ENCODE results near the gene ZNF790. TPM values are rescaled to one million over a fixed set of nuclear protein-coding genes. Genes with fewer than 3 reads are reported as not detected.

The ZNF790 gene
- total and polyA plus RNA-seq, 2 of the 13 experiments (the other 11 are each of a cell fraction or from before 2014, with no cell fraction given), result 1.3 to 5.3 TPM

DNA sequence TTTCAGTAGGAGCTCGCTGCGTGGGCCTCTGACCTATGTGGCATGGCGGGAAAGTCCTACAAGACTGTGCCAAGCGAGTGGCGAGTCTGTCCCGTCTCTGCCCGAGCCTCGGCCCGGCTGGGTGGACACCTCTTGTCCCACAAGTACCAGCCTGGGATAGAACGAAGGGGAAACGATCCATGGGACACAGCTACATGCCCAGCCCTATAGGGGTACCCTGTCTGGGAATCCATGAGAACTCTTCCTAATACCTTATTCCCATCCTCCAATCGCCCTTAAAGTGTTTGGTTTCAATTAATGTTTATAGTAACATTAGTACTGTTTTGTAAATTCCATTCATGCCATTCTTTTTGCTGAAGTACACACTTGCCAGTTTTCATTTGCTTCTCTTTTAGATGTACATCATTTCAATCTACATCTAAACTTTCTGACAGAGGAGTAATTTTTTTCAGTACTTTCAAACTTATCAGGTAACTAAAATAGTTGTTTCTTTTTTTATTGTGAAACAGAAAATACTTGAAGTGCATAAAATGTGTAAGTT lies 667 bp upstream of the ZNF790 start (continued):
- TF ChIP-seq, protein P1, sequence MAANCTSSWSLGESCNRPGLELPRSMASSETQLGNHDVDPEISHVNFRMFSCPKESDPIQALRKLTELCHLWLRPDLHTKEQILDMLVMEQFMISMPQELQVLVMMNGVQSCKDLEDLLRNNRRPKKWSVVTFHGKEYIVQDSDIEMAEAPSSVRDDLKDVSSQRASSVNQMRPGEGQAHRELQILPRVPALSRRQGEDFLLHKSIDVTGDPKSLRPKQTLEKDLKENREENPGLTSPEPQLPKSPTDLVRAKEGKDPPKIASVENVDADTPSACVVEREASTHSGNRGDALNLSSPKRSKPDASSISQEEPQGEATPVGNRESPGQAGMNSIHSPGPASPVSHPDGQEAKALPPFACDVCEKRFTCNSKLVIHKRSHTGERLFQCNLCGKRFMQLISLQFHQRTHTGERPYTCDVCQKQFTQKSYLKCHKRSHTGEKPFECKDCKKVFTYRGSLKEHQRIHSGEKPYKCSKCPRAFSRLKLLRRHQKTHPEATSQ (CRISPR knock-in tag; IDR thresholded peaks at IDR 0.05; ENCODE audit: borderline replicate concordance), result 0 out of 2 replicates have a peak, but pooled peaks have one; percentile 32
- TF ChIP-seq REPIN1 (CRISPR knock-in tag; IDR thresholded peaks at IDR 0.05; ENCODE audit: borderline replicate concordance, low read depth), result 0 out of 2 replicates have a peak, but pooled peaks have one; percentile 37
- no peak for TF ChIP-seq FOSL1 (CRISPR knock-in tag; IDR thresholded peaks at IDR 0.05; ENCODE audit: borderline replicate concordance)
- TF ChIP-seq, protein P2, sequence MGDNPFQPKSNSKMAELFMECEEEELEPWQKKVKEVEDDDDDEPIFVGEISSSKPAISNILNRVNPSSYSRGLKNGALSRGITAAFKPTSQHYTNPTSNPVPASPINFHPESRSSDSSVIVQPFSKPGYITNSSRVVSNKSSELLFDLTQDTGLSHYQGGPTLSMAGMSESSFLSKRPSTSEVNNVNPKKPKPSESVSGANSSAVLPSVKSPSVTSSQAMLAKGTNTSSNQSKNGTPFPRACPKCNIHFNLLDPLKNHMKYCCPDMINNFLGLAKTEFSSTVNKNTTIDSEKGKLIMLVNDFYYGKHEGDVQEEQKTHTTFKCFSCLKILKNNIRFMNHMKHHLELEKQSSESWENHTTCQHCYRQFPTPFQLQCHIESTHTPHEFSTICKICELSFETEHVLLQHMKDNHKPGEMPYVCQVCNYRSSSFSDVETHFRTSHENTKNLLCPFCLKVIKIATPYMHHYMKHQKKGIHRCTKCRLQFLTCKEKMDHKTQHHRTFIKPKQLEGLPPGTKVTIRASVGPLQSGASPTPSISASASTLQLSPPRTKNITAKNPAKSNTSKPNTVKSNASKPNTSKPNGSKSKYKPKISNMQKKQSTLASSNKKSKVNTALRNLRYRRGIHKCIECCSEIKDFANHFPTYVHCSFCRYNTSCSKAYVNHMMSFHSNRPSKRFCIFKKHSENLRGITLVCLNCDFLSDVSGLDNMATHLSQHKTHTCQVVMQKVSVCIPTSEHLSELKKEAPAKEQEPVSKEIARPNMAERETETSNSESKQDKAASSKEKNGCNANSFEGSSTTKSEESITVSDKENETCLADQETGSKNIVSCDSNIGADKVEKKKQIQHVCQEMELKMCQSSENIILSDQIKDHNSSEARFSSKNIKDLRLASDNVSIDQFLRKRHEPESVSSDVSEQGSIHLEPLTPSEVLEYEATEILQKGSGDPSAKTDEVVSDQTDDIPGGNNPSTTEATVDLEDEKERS (CRISPR knock-in tag; IDR thresholded peaks at IDR 0.05), result no peak
- TF ChIP-seq ZNF274 (CRISPR knock-in tag; IDR thresholded peaks at IDR 0.05), result peak; percentile 8; the same call in 1 of the 2 replicates
- TF ChIP-seq, protein P3, sequence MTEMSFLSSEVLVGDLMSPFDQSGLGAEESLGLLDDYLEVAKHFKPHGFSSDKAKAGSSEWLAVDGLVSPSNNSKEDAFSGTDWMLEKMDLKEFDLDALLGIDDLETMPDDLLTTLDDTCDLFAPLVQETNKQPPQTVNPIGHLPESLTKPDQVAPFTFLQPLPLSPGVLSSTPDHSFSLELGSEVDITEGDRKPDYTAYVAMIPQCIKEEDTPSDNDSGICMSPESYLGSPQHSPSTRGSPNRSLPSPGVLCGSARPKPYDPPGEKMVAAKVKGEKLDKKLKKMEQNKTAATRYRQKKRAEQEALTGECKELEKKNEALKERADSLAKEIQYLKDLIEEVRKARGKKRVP (CRISPR knock-in tag; IDR thresholded peaks at IDR 0.05), result 0 out of 4 replicates have a peak, but pooled peaks of 1 of the 2 experiments have one; percentile 17
- no peak for TF ChIP-seq AGO1 (IDR thresholded peaks at IDR 0.05; ENCODE audit: low read depth, low read length, poor library complexity, severe bottlenecking)
- TF ChIP-seq ZNF747 (CRISPR knock-in tag; IDR thresholded peaks at IDR 0.05; ENCODE audit: borderline replicate concordance), result 0 out of 2 replicates have a peak, but pooled peaks have one; percentile 4
- no peak for TF ChIP-seq ZNF713 (CRISPR knock-in tag; IDR thresholded peaks at IDR 0.05)
- no peak for TF ChIP-seq CREB1 (IDR thresholded peaks at IDR 0.05)
- TF ChIP-seq CREB1 (CRISPR knock-in tag; IDR thresholded peaks at IDR 0.05), result no peak
- peak; percentile 1 for TF ChIP-seq TEAD3 (CRISPR knock-in tag; optimal IDR thresholded peaks at IDR 0.05; ENCODE audit: borderline replicate concordance)
- TF ChIP-seq, protein P4, sequence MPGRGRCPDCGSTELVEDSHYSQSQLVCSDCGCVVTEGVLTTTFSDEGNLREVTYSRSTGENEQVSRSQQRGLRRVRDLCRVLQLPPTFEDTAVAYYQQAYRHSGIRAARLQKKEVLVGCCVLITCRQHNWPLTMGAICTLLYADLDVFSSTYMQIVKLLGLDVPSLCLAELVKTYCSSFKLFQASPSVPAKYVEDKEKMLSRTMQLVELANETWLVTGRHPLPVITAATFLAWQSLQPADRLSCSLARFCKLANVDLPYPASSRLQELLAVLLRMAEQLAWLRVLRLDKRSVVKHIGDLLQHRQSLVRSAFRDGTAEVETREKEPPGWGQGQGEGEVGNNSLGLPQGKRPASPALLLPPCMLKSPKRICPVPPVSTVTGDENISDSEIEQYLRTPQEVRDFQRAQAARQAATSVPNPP (CRISPR knock-in tag; IDR thresholded peaks at IDR 0.05), result no peak
- TF ChIP-seq ZKSCAN8 (CRISPR knock-in tag; IDR thresholded peaks at IDR 0.05; ENCODE audit: borderline replicate concordance), result no peak
- TF ChIP-seq ZNF484 (CRISPR knock-in tag; IDR thresholded peaks at IDR 0.05; ENCODE audit: borderline replicate concordance, low read depth), result no peak
